GM18858 (cell line): ENCODE results near the gene CNKSR3.

Experiments
- ATAC-seq: cut with Tn5 transposase; IDR thresholded peaks from one replicate; pipeline ENCODE4 v1.9.1; 2021; ENCODE audit not compliant: unreplicated experiment

The CNKSR3 gene

GRCh38 chr6:154356690-154357089 lies 153.8 kb downstream of the CNKSR3 start, which contains the start of gene IPCEF1:
IPCEF1 (minus strand) TSS chr6:154356803; CDS start chr6:154265947, 90,856 bp downstream.
- no peak for ATAC-seq

GRCh38 chr6:154356113-154356512 lies 154.4 kb downstream of the CNKSR3 start:
- ATAC-seq = no peak

GRCh38 chr6:154354265-154354777 lies 156.2 kb downstream of the CNKSR3 start:
- no peak for ATAC-seq

- no peak for ATAC-seq
Observed at GRCh38 chr6:154353626-154354025, 156.9 kb downstream of the CNKSR3 start.

GRCh38 chr6:154352898-154353585 lies 157.4 kb downstream of the CNKSR3 start:
- peak; percentile 66 for ATAC-seq

GRCh38 chr6:154350293-154350692 lies 160.2 kb downstream of the CNKSR3 start:
- no peak for ATAC-seq

- ATAC-seq = no peak
Observed at GRCh38 chr6:154347981-154348380, 162.5 kb downstream of the CNKSR3 start.

GRCh38 chr6:154345811-154346210 lies 164.7 kb downstream of the CNKSR3 start:
- ATAC-seq = no peak

- no peak for ATAC-seq
Observed at GRCh38 chr6:154343473-154344308, 166.8 kb downstream of the CNKSR3 start.

- no peak for ATAC-seq
Observed at GRCh38 chr6:154341871-154342270, 168.6 kb downstream of the CNKSR3 start.

- ATAC-seq = no peak
Observed at GRCh38 chr6:154341336-154341735, 169.1 kb downstream of the CNKSR3 start.
